Activated T-helper 17 cell treated with anti-CD3 and anti-CD28 coated beads, Interleukin-2, amount 50 U/mL, for 72 hours (primary cell): ENCODE results near the gene PROM2. TPM values are rescaled to one million over a fixed set of nuclear protein-coding genes. Genes with fewer than 3 reads are reported as not detected.

Source experiments
- ATAC-seq: fragments of 150-1000 bp; cut with Tn5 transposase; replicated peaks from 2 replicates; pipeline ENCODE4 v1.10.0; 2021; ENCODE audit warnings: mild to moderate bottlenecking, moderate library complexity
- H3K27ac Mint-ChIP-seq: one replicate; pipeline ENCODE4 v1.8.0; 2022; ENCODE audit warnings: mixed read lengths
- H3K27me3 Mint-ChIP-seq: one replicate; pipeline ENCODE4 v1.8.0; 2022; ENCODE audit warnings: mixed read lengths
- H3K36me3 Mint-ChIP-seq: one replicate; pipeline ENCODE4 v1.8.0; 2022; ENCODE audit warnings: low read depth, mild to moderate bottlenecking, mixed read lengths
- H3K4me1 Mint-ChIP-seq: one replicate; pipeline ENCODE4 v1.8.0; 2022; ENCODE audit warnings: mixed read lengths
- H3K4me3 Mint-ChIP-seq: one replicate; pipeline ENCODE4 v1.8.0; 2022; ENCODE audit warnings: mild to moderate bottlenecking, mixed read lengths
- H3K9me3 Mint-ChIP-seq: one replicate; pipeline ENCODE4 v1.8.0; 2022; ENCODE audit warnings: mixed read lengths
- total RNA-seq, 2 donors: library from RNA; stranded (reverse); gene quantifications; one replicate each; pipeline ENCODE4 v1.2.3, GENCODE V29; 2022

PROM2 gene
- total RNA-seq, 2 donors from 2014 or later = 0.90 to 0.91 TPM

- H3K36me3 Mint-ChIP-seq = no peaks in the 10 kb centered on the region
- peaks cover 19% of the 10 kb centered on the region for H3K27me3 Mint-ChIP-seq
- H3K4me1 Mint-ChIP-seq = no peaks in the 10 kb centered on the region
These were observed 63.6 kb downstream of the PROM2 start for GRCh38 chr2:95337829-95338228.

More at GRCh38 chr2:95337829-95338228, 63.6 kb downstream of the PROM2 start:
- no peak for ATAC-seq
- H3K27ac Mint-ChIP-seq = no peak overlapping the region
- H3K9me3 Mint-ChIP-seq = no peaks in the 10 kb centered on the region
- H3K4me3 Mint-ChIP-seq = no peak overlapping the region

Other genes starting within 250 kb of the PROM2 start
- 10 to 100 TPM; 47.2 to 65.9 TPM for gene MAL, start 248.7 kb upstream of the PROM2 start, total RNA-seq
- 10 to 100 TPM; 76.0 to 93.9 TPM for gene MRPS5, start 152.6 kb upstream of the PROM2 start, total RNA-seq
- gene ZNF514, start 114.6 kb upstream of the PROM2 start, total RNA-seq = 10 to 100 TPM in 1 of 2 donors, 1 to 10 TPM in 1; 6.3 to 13.8 TPM
- gene ZNF2, start 108.6 kb upstream of the PROM2 start, total RNA-seq = 1 to 10 TPM; 3.8 to 4.4 TPM
- gene ZNF892, start 66.9 kb upstream of the PROM2 start, total RNA-seq = 1 to 10 TPM; 2.9 to 3.5 TPM
- not detected for gene KCNIP3, start 22.9 kb downstream of the PROM2 start, total RNA-seq
- 10 to 100 TPM; 19.1 to 19.2 TPM for gene FAHD2A, start 128.3 kb downstream of the PROM2 start, total RNA-seq
- not detected for gene TRIM43B, start 210.3 kb downstream of the PROM2 start, total RNA-seq